Retina (tissue), 1 donor: Measurements from ENCODE around the gene CACNA1H.
A peak's percentile ranks its signal among the peaks of the same experiment; 100 is the strongest.
"Not testable (repeated sequence)": the region's sequence is repeated elsewhere in the genome, so short reads cannot be mapped to it uniquely, and the experiment has no call there.

Experiments
- DNase-seq: peaks from one replicate; pipeline ENCODE4 v3.0.0-alpha.2; 2016

Gene CACNA1H

GRCh38 chr16:1176280-1176897, 23.5 kb downstream of the CACNA1H start:
- no peak for DNase-seq

- no peak for DNase-seq
These were observed 24.1 kb downstream of the CACNA1H start for GRCh38 chr16:1177053-1177452.

- DNase-seq: no peak
These were observed 24.8 kb downstream of the CACNA1H start for GRCh38 chr16:1177750-1178149.

- DNase-seq: no peak
These were observed 25.5 kb downstream of the CACNA1H start for GRCh38 chr16:1178295-1178910.

GRCh38 chr16:1180549-1181403, 27.9 kb downstream of the CACNA1H start:
- peak; percentile 75 for DNase-seq

- peak; percentile 63 for DNase-seq
These were observed 28.8 kb downstream of the CACNA1H start for GRCh38 chr16:1181404-1182315.

GRCh38 chr16:1182316-1182671, 29.4 kb downstream of the CACNA1H start:
- peak; percentile 66 for DNase-seq

GRCh38 chr16:1182950-1183907, 30.3 kb downstream of the CACNA1H start:
- DNase-seq: peak; percentile 82

- no peak for DNase-seq
These were observed 31.4 kb downstream of the CACNA1H start for GRCh38 chr16:1184156-1184868.

- DNase-seq: no peak
These were observed 32.1 kb downstream of the CACNA1H start for GRCh38 chr16:1184980-1185379.

GRCh38 chr16:1185460-1186207, 32.7 kb downstream of the CACNA1H start:
- not testable (repeated sequence) for DNase-seq

GRCh38 chr16:1188432-1189189, 35.7 kb downstream of the CACNA1H start:
- DNase-seq: peak; percentile 76

- no peak for DNase-seq
These were observed 36.5 kb downstream of the CACNA1H start for GRCh38 chr16:1189455-1189854.

GRCh38 chr16:1190789-1191188, 37.9 kb downstream of the CACNA1H start:
- not testable (repeated sequence) for DNase-seq

GRCh38 chr16:1192384-1193073, 39.6 kb downstream of the CACNA1H start:
- DNase-seq: no peak

- no peak for DNase-seq
These were observed 40.4 kb downstream of the CACNA1H start for GRCh38 chr16:1193143-1193824.

- no peak for DNase-seq
These were observed 41.1 kb downstream of the CACNA1H start for GRCh38 chr16:1193825-1194581.
